HG02870 (cell line): ENCODE measurements around the gene HOXA5.

Experiments used
- ATAC-seq: cut with Tn5 transposase; IDR thresholded peaks from one replicate; pipeline ENCODE4 v1.9.1; 2021; ENCODE audit warnings: mild to moderate bottlenecking, moderate library complexity; ENCODE audit not compliant: unreplicated experiment

Gene HOXA5

DNA sequence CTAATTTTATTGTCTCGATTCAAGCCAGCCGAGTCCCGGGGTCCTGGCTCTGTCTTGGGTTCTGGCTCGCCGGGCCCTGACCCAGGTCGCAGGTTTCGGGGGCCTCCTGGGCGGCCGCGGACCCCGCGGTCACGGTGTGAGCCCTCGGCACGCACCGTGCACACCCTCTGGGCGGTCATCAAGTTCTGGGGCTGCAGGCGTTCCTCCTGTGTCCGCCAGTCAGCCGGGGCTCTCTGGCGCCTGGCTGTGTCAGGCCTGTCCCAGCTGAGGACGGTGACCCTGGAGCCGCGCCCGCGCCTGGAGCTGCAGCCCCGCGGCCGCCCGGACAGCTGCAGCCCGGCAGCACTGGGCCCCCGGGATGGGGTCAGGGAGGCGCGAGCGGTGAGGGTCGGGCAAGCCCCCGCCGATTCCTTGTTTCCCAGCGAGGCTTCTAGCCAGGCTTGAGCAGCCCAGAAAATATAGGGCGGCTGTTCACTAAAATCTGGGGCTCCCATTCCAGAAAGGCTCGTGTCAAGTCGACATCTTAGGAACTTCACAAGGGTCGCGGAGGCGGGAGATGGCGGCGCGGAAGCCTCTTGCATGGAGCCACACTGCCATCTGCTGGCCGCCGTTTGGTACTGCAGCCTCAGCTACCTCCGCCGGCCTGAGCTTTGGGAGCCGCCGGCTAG is 17.2 kb upstream of the HOXA5 start:
- ATAC-seq, result peak; percentile 66

DNA sequence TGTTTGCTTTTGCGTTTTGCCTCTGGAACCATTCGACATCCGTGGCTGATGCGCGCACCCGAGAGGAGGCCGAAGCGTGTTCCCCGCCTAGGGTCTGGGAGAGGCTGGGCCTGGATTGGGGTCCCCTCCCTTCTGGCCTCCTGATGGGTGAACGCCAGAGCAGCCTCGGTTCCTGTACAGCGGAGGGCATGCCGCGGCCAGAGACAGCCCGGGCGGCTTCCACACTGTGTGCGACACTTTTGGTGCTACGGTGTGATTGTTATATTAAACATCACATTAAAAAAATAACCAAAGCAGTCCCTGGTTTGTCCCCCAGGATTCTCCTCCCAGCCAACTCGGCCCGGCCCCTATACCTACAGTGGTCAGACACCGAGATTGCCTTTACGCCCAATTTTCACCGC is 16.7 kb upstream of the HOXA5 start:
- no peak for ATAC-seq

DNA sequence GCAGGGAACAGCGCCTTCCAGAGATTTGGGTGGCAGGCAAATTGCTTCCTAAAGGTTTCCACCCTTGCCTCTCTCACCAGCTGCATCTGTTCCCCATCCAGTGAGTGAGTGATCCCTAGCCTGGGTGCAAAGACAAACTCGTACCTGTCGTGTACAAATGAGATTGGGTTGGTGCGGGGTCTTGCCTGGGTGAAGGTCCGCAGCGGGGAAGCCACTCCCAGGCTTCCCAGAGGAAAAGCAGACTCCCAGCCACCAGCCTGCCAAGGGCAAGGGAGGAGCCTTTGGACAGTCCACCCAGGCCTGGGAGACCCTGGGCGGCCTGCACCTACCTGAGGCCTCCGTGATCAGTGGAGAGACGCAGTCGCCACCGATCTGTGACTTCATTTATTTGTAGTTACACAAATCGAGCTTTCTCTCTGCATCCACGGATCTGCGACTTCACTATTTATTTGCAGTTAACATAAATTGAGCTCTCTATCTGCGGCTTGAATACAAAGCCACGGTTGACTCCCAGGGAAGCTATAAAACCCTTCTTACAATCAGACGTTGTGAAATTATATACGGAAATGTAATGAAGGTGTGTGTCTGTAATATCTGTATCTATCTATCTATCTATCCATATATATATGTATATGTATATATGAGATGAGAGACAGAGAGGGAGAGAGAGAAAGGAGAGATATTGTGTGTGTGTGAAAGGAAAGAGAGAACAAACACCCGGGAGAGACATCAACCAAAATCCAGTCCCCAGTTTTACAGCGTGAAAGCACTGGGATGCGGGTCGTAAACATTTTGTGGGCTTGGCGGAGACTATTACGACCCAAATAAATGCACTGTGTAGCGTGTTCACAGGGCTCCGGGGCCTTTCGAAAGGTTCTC is 16.0 kb upstream of the HOXA5 start:
- no peak for ATAC-seq

DNA sequence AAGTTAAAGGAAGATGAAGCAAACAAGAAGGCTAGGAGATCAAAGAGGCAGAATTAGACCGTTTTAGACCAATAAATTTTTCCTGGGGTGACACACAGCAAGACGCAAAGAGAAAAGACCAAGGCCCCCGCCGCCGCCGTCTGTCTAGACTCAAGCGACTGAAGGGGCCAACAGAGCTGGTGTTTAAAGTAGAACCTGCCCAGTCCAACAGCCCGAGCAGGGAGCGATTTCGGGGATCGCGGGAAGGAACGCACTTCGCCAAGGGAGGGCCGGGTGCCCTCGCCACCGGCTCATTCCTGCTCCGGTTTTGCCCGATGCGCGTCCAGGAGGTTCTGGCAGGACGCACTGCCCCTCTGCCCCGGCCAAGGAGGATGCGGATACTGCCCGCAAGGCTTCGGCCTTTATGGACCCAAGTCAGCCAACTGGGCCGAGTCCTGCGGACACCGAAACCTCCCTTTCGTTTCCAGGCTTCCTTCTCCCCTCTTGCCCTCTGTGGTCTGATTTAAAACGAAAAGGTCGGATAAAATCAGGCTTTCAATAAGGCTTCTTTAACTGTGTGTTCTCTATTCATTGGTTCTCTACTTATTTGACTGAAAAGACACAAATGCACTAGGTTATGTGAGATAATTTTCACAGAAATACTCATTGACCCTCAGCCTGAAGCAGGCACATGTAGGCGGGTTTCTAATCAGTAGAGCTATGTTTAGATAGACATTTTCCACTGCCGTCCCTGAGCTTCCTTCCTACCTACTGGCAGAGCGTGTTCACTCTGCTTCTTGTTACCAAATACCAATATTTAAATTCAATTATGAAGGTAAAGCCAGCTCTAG is 15.2 kb upstream of the HOXA5 start:
- ATAC-seq, result no peak

DNA sequence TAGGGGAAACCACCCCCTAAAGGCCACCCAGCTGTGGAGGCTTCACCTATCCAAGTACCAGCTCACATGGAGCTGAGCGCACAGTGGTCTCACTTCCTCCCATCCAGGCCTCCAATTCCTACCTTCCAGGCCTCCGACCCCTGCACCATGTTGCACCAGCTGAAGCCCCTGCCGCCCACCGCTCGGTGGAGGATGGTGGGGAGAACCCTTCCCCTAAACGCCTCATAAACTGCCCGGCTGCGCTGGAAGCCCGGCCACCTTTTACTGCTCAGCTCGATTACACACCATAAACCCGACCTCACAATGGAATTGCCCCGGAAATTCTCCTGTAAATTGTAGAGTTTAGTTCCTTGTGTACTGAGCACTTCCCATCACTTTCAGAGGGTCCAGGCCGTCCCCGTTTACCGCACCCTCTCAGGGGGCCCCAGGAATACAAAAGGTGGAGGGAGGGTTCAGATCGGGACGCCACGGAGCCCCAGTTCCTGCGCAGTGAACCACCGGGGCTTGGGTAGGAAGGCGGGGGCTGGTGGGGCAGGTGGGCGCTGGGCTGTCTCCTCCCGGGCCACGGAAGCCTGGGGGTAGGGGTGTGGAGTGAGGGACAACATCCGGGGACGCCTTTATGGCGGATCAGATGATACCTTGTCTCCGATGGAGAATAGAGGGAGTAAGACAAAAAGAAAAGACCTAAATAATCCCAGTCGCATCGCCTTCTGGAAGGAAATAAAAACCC is 14.4 kb upstream of the HOXA5 start:
- no peak for ATAC-seq

DNA sequence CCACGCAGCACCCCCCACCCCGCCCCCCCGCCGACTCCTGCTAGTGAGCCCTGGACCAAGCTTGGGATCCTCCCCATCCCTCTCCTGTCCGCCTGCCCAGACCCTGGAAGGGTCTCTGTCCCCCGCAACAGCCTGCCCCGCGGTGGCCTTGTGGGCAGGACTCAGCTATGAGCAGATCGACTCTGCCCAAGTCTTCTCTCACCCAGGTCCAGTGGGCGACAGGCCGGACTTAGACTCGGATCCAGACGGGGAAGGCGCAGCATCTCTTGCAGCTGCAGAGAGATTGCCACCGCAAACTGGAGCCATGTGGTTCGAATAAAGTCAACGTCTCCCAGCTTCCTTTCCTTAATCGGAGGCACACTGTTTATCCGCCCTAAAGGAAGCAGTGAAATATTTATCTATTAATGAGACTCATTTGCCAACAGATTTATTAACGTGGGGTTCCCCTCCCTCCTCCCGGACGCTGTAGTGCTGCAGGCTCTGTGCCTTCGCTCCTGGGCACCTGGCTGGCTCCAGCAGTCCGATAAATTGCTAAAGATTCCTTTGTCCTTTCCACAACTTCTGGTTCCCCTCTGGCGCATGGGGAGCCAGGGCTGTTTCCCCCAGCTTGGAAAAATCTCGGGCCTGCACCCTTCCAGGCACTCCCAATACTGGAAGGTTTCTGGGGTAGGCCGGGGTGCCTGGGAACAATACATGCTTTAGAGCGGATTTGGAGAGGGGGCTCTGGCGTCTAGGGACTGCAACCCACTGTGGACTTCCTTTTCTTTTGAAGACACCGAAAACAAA is 13.6 kb upstream of the HOXA5 start:
- ATAC-seq, result no peak

DNA sequence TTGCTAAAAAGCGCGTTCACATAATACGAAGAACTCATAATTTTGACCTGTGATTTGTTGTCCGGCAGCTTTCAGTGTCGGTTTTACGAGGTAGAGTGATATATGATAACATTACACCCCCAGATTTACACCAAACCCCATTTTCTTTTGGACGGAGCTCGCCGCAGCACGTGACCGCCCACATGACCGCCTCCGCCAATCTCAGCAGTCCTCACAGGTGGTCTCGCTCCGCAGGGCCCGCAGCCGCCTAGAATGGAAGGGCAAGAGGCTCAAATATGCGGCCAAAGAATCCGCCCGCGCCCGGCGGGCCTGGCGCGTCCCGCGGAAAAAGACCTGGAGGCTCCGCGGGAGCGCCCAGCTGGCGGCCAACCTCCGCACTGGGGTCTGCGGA is 13.0 kb upstream of the HOXA5 start, which contains the start of gene HOXA7:
TSS of gene HOXA7 (minus strand) at position 168 of the 391 bp plus-strand sequence. CDS start at position 38, 130 bp downstream.
- no peak for ATAC-seq

DNA sequence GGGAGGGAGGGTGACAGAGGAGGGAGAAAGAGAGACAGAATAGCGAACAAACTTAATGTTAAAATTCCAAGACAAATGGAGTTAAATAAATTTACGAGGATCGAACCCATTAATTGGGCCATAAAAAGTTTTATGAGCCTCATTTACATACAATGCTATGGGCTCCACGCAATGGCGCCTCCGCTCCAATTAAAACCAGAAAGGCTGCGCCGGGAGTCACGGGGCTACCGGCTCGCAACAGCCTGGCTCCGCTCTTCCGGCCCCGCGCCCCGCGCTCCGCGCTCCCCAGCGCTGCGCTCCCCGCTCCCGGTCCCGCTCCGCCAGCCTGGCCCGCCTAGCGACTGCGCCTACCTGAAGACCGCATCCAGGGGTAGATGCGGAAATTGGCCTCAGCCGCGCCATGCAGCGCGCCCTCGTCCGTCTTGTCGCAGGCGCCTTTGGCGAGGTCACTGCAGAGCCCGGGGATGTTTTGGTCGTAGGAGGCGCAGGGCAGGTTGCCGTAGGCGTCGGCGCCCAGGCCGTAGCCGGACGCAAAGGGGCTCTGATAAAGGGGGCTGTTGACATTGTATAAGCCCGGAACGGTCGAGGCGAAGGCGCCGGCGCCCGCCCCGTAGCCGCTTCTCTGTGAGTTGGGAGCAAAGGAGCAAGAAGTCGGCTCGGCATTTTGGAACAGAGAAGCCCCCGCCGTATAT is 12.5 kb upstream of the HOXA5 start:
- no peak for ATAC-seq

DNA sequence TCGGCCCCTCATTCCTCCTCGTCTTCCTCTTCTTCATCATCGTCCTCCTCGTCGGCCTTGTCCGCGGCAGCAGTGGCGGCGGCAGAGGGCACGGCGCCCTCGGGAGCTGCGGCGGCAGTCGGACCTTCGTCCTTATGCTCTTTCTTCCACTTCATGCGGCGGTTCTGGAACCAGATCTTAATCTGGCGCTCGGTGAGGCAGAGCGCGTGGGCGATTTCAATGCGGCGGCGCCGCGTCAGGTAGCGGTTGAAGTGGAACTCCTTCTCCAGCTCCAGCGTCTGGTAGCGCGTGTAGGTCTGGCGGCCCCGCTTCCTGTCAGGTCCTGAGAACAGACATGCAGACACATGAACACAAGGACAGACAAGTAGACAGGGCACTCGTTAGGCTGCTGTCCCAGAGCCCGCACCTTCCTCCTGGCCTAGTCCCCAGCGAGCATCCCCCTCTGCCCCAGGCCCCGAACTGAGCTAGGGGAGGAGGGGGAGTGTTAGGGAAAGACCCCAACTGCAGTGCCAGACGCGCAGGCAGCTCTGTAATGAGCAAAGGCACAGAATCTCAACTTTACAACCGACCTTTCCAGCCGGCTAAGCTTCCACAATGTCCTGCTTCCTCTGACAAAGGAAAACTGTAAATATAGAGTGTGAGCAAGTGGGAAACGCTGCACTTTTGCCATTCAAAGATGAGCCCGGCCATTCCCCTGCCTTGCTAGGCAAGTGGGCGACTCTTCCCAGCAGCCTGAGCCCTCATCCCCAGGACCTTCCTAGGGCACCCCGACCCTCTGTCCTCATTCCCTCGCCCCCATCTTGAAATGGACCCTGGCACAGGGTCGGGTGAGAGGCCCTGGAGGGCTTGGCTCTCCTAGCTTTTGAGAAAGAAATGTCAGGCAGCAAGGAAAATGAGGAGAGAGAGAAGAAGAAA is 11.7 kb upstream of the HOXA5 start:
- no peak for ATAC-seq

DNA sequence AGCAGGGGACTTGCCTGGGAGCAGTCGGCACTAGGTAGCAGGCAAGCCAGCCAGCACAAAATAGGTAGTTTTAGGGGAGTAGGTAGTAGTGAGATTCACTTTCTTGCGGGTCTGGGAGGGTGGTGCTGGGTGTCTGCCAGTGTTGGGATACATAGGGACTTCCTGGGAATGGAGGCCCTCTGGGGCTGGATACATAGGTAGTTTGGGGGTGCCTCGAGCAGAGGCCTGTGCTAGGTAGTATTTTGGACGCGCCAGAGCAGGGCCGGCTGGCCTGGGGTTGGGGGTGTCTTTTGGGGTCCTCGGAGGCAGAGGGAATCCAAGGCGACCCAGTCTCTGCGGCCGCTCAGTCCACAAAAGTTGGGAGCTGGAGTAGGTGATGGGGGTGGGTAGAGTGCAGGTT is 10.9 kb upstream of the HOXA5 start:
- ATAC-seq, result no peak

DNA sequence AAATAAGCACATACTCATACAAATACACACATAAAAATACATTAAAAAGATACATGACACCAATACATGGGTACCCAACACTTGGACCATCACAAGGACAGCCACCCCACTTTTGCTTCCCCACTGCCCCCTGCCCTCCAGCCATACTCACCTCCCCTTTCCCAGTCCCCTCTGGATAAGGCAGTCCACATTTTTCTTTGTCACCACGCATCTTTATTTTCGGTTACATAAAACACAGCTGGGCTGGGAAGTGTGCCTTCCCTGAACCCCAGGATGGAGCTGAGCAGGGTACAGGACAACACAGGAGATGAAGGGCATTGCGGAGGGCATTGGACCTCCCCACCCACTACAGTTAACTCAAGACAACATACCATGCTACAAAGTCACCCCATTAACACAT is 10.0 kb upstream of the HOXA5 start:
- no peak for ATAC-seq

DNA sequence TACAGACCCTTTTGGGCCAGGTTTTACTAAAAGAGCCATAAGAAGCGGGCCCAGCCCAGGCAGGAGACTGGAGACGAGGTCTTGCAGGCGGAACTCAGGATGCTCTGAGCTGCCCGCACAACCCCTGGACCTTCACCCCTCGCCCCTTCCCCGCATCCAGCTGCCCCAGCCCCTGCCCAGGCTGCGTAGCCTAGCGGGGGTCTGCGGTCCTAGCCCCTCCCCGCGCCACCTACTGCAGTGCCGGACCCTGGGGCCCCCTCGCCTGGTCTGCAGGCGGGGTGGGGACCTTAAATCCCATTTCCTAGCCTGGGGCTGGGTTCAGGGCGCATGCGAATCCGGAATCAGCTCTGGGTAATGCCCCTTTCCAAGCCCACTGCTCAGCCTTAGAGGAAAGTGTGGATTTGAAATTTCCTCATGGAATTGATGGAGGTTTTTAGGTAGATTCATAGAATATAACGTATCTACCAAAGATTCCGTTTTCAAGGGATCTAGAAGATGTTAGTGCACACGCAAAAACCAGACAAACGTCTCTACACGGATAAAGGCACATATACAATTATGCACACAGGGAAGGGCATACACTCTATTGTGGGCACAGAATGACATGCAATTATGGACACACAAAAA is 9.4 kb upstream of the HOXA5 start:
- ATAC-seq, result no peak

DNA sequence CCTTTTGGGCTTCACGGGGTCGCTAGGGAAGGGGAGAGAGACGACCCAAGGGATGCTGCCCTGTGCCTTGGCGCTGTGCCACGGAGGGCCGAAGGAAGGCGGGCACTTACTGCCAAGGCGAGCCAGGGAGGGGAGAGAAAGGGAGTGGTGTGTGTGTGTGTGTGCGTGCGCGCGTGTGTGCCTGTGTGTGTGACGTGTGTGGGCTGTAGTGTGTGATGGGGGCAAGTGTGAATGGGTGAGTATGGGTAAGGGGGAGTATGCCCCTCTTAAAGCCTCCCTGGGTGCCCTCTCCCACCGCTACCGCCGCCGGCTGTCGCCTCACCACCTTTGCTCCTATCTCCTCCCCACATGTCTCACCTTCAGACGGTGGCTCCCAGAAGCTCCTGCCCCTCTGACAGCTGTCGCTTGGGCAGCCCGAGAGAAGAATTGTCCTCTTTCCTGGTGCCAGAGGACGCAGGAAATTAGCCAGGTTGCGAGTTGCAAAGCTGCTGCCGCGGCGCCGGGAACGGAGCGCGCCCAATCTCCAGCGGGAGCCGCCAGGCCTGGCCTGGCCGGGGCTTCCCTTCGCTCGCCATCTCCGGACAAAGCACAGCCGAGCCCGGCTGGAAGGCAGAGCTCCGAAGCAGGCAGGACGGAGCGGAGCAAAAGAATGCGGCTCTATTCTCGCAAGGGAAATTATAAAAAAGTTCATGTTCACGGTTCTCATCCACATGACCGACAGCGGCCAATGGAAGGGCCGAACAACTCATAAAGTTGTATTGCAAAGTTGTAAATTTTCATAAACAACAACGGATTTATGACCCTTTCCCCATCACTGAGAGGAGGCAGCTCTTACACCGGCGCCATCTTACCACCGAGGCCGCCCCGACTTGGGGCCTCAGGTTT is 8.7 kb upstream of the HOXA5 start, which contains the start of gene HOXA3:
TSS of gene HOXA3 (minus strand) at position 653 of the 885 bp plus-strand sequence. CDS start 41,943 bp downstream, outside the sequence.
- no peak for ATAC-seq

DNA sequence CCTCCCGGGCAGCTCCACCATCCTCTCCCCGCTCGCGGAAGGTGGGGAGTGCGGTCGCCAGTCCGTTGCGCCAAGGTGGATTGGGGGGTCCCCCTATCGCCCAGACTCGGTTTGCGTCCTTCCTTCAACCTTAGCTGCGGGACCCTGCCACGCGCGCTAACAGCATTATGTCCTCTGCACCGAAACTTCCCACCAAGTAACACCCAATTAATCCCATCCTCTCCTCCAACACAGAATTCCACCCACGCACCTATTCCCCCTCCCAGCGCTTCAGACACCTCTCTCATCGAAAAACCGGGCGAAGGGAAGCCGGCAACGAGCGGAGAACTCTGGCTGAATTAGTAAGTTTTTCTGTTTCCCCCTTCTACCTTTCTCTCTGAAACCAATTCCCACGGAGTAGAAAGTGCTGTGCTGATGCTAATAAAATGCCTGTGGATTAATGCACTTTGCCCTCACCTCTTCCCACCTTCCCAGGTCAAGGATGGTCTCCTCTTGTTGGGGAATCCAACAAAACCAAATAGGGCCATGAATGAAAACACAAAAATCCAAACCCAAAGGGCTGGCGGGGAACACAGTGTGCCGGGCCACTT is 8.0 kb upstream of the HOXA5 start:
- ATAC-seq, result no peak

DNA sequence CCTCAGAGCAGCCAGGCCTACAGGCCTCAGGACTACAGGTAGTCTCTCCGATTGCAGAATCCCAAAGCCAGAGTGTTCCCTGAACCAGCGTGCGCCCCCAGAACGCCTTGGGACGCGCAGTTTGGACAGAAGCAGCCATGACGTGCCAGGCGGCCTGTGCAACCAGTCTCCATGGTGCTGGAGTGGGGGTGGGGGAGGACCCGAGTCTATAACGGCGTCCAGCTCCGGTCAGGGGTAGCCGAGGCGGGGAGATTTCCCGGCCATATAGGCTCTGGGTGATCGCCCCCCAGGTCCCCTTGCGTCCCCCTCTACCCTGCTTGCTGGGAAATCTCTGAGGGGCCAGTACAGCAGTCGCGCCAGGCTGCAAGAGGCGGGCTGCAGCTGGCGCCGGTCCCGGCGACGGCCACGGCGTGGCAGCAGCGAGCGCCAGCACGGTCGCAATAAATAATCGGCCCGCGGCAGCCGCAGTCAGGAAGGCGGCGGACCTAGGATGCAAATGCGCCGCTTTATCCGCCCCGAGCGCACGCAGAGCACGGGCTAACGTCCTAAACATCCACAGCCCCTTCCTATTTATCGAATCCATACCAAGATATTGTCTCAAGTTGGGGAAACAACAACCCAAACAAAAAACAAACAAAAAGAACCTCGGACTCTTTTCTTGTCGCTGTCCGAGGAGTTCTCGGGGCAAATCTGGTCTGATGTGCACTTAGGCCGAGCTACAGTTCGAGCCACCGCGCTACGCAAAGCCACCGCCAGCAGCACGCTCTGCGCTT is 7.3 kb upstream of the HOXA5 start:
- ATAC-seq, result no peak
